GM18505 (cell line): ENCODE data around the gene LPP.

ENCODE experiments used
- ATAC-seq: cut with Tn5 transposase; IDR thresholded peaks from one replicate; pipeline ENCODE4 v1.9.1; 2021; ENCODE audit not compliant: unreplicated experiment
- POLR2A ChIP-seq: IDR thresholded peaks from 4 replicates; pipeline ENCODE4 v1.6.1; 2011; ENCODE audit warnings: borderline replicate concordance; ENCODE audit not compliant: insufficient read depth, insufficient read length; ENCODE audit errors: extremely low read depth

Gene LPP

DNA sequence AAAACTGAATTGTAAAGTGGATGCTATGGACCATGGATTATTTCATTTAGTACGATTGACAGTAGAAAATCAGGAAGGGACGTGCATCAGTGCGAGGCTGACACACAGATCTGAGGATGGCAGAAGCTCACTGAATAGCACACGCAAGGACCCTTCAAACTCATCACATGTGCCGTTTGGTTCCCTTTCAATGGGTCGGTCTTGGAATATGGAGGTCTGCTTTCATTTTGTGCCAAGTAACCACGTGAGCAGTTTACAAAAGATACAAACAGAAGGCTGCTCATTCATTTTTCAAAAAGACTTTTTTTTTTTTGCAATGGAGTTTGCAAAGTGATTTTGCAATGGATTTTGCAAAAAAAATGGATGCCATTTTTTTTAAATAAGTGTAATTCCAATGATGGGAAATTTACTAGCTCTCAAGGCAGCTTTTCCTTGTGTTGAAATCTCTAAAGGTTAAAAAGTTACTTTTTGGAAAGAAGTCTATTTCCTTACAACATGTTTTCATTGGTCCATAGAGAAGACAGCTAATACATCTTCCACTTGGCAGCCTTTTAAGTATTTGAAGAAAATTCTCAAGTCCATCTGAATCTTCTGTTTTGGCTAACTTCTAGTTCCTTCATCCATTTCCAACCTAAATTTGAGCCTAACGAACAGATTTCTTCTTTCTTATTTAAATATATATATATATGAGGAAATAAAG lies 625.5 kb downstream of the LPP start:
- TF ChIP-seq POLR2A, result no peak
- no peak for ATAC-seq

DNA sequence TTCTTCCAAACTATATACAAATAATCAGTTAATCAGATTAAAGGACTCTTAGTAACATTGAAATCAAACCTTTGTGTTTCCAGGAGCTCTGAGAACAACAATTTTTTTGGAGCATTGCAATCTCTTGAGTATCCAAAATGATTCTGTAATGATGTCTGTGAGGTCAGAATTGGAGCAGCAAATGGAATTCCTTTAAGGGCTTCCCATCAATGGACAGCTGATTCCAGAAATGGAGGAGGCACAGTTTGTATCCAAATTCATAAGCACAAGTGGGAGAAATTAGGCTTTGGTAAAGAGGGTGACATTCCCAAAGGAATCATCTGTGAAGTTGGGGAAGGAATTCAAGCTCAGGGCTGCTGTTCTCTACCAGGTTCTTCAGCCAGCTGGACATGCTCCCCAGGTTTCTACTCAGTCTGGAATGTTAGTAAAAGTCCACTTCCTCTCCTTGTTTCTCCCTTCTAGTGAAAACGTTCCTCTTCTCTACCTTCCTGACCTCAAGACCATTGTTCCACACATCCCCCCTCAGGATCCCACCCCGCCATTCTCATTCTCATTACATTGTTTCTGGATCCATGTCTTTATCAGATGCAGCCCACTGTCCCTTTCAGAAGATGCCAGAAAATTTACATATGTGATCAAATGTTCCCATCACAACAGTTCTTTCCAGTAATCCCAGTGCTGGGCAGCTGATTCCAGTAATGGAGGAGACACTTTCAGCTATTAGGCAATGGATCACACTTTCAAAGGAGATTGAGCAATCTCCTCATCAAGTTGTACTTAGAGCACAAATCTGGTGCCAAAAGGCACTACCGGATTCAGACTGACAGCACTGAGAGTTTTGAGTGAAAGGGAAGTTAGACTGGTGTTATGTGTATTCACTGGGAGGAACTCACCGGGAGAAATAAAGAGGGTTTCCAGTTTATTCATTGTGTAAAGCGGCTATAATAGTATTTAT lies 626.5 kb downstream of the LPP start:
- no peak for TF ChIP-seq POLR2A
- no peak for ATAC-seq

DNA sequence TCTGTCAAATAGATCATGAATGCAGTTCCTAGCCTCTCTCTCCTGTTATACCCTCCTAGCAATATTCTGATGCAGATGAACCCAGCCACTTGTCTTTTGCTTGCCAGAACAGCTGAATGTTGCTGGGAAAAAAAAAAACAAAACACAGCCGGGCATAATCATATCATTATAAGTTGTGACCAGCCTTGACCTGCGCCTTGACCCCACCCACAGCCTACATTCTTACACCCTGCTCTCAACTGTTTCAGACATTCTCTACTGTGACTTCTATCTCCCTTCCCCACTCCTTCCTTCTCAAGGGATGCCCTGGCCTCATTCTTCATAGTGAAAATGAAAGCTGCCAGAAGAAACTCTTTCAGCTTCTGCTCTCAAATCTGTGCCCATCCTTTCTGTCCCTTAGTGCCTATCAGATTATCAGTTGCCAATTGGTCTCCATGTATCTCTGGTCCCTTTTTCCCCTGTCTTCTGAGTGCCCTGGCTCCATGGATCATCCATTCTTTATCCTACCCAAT lies 628.7 kb downstream of the LPP start:
- ATAC-seq, result no peak
- TF ChIP-seq POLR2A, result no peak

DNA sequence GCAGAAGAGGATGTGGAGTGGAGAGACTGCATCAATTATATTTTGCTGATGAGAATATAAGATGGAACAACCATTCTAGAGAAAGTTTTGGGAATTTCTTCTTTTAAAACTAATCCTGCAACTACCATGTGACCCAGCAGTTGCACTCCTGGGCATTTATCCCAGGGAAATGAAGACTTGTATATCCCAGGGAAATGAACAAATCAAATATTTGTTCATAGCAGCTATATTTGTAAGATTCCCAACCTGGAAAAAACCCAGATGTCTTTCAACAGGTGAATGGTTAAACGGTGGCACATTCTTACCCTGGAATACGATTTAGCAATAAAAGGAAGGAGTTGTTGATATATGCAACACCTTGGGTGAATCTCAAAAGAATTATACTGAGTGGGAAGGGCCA lies 632.5 kb downstream of the LPP start:
- no peak for TF ChIP-seq POLR2A
- no peak for ATAC-seq

GRCh38 chr3:188788621-188789081 lies 634.7 kb downstream of the LPP start:
- TF ChIP-seq POLR2A, result no peak
- ATAC-seq, result no peak

- ATAC-seq, result no peak
- no peak for TF ChIP-seq POLR2A
Observed at GRCh38 chr3:188789251-188789650, 635.3 kb downstream of the LPP start.

DNA sequence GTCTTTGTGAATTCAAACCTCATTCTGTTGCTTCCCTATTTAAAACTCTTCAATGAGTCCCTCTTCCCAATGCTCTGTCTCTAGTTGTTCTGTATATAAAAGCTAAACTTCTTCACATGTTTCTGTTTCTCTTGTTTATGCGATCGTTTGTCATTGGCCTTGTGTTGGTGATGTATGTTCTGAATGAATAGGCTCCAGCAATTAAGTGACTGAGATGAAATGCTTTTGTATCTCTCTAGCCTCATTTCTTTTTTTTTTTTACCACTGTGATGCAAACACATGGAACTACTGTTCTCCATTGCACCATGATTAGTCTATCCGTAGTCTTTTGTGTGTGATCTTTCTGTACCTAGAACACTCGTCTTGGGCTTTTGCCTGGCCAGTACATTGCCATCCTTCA lies 637.4 kb downstream of the LPP start:
- no peak for ATAC-seq

DNA sequence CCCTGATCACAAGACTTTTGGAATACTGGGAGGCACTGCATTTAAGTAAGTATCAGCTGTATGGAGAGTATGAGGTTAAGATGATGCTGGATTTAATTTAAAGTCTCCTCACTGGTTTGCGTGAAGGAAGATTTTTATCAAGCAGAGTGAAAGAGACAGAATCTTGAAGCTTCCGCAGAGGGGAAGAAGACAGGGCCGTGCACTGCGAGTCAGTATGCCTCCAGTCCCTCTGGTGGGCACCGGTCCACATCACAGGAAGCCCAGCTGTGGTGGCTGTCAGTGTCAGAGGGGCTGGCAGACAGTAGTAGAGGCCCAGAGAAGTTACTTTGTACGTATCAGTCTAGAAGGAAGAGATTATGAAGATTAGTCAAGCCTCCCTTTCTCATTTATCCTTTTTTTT lies 638.8 kb downstream of the LPP start:
- TF ChIP-seq POLR2A, result no peak
- no peak for ATAC-seq

More for the DNA sequence above, 637.4 kb downstream of the LPP start:
- no peak for TF ChIP-seq POLR2A

DNA sequence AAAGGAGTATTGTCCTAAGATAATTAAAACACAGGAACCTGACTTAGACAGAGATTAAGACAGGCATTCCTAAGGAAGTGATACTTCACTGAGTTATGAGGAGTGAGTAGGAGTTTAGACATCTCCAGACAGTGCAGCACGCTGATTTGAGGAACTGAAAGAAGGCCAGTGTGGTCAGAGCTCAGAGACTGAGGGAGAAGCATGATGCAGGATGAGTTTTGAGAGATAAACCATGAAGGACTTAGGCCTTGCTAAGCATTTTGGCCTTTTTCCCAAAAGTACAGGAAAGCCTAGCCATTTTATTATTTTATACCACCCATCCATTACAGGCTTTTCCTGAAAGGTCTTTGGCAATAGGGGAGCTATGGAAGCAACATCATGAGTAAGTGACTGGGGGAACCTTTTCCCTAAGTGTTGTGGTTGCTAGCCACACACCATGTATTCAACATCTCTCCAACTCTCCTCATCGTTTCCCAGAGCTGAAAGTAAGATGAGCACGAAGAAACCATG lies 642.2 kb downstream of the LPP start:
- no peak for TF ChIP-seq POLR2A
- peak; percentile 77 for ATAC-seq

DNA sequence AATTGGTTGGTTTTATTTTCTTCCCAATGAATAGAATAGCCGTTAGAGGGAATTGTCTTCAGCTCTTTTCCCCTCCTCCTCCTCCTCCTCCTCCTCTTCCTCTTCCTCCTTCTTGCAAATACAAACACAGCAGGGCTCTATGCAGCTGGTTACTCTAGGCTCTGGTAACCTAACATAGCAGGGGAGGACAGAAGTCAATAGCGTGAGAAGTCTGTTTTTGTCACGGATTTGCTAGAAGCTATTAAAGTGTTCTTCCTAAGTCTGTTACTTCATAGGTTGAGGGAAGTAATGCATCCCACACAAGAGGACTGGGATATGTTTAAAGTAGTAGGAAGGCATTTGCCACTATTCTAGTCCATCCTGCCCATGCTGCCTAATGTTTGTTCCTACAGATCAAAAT lies 643.1 kb downstream of the LPP start:
- TF ChIP-seq POLR2A, result no peak
- no peak for ATAC-seq

DNA sequence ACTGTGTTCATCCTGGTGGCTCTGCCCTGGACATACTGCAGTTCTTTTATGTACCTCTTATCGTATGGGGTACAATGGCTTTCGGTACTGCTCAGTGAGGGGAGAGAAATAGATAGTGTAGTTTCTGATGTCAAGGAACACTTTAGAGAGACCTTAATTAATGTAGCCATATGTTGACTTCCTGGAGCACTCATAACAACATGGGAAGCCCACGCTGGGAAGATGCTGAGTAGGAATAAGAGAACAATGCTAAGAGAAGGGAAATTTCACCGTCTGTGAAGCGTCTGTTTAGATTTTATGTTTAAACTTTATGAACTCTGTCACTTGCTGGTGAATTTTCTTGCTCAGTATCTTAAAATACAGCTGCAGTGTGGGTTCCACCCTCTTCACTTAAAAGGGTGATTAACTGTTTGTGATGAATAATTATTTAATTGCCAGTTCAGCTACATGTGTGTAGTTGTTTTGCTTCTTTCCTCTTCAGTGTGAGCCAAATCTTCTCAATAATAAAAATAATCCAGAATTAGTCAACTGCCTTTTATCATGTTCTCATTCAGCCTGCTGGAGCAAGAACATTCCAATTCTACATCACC lies 644.7 kb downstream of the LPP start:
- no peak for ATAC-seq
- TF ChIP-seq POLR2A, result no peak

GRCh38 chr3:188801393-188801792 lies 647.4 kb downstream of the LPP start:
- no peak for TF ChIP-seq POLR2A
- ATAC-seq, result no peak

DNA sequence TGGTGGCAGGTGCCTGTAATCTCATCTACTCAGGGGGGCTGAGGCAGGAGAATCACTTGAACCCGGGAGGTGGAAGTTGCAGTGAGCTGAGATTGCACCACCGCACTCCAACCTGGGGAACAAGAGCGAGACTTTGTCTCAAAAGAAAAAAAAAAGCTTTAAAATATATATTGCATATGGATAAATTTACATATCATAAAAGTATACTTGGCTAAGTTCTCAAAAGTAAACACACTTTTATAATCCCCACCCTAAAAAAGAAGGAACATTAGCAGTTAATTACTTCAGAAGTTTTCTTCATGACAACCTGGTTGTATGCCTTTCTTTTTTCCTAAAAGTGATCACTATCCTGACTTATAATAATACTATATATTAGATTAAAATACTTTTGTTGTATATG lies 648.7 kb downstream of the LPP start:
- no peak for TF ChIP-seq POLR2A
- no peak for ATAC-seq
